Non-pigmented ciliary epithelial cell (primary cell): ENCODE results near the gene NRXN3.

Experiments used
- DNase-seq: peaks from one replicate; pipeline ENCODE4 v3.0.0-alpha.2; 2010; ENCODE audit warnings: low read depth

NRXN3 gene

GRCh38 chr14:79482825-79483224, 1312.7 kb downstream of the NRXN3 start:
- DNase-seq, result no peak

- DNase-seq, result peak; percentile 77
Measured at GRCh38 chr14:79483477-79484388, 1313.6 kb downstream of the NRXN3 start.

GRCh38 chr14:79487632-79488031, 1317.5 kb downstream of the NRXN3 start:
- no peak for DNase-seq

GRCh38 chr14:79491161-79491560, 1321.0 kb downstream of the NRXN3 start:
- no peak for DNase-seq

GRCh38 chr14:79493081-79493645, 1323.0 kb downstream of the NRXN3 start:
- no peak for DNase-seq

GRCh38 chr14:79496701-79497100, 1326.5 kb downstream of the NRXN3 start:
- DNase-seq, result no peak

GRCh38 chr14:79500489-79500888, 1330.3 kb downstream of the NRXN3 start:
- no peak for DNase-seq

GRCh38 chr14:79502136-79502750, 1332.1 kb downstream of the NRXN3 start:
- no peak for DNase-seq

GRCh38 chr14:79502751-79503148, 1332.6 kb downstream of the NRXN3 start:
- no peak for DNase-seq

GRCh38 chr14:79510659-79511058, 1340.5 kb downstream of the NRXN3 start:
- peak; percentile 34 for DNase-seq

- no peak for DNase-seq
Measured at GRCh38 chr14:79511146-79511545, 1341.0 kb downstream of the NRXN3 start.

- DNase-seq, result no peak
Measured at GRCh38 chr14:79513446-79513845, 1343.3 kb downstream of the NRXN3 start.

GRCh38 chr14:79514700-79515099, 1344.5 kb downstream of the NRXN3 start:
- peak; percentile 23 for DNase-seq

GRCh38 chr14:79515158-79515557, 1345.0 kb downstream of the NRXN3 start:
- no peak for DNase-seq

- no peak for DNase-seq
Measured at GRCh38 chr14:79516009-79516408, 1345.8 kb downstream of the NRXN3 start.

GRCh38 chr14:79525416-79525815, 1355.2 kb downstream of the NRXN3 start:
- DNase-seq, result no peak

- no peak for DNase-seq
Measured at GRCh38 chr14:79528828-79529416, 1358.7 kb downstream of the NRXN3 start.

- DNase-seq, result no peak
Measured at GRCh38 chr14:79530555-79530954, 1360.4 kb downstream of the NRXN3 start.

GRCh38 chr14:79534703-79535353, 1364.7 kb downstream of the NRXN3 start:
- no peak for DNase-seq

GRCh38 chr14:79540394-79540793, 1370.2 kb downstream of the NRXN3 start:
- no peak for DNase-seq

- DNase-seq, result no peak
Measured at GRCh38 chr14:79542121-79542520, 1371.9 kb downstream of the NRXN3 start.

GRCh38 chr14:79543348-79543747, 1373.2 kb downstream of the NRXN3 start:
- DNase-seq, result no peak
